Ecto neural progenitor cell (in vitro differentiated cells): Measurements from ENCODE around the gene LTBP3.

ENCODE experiments used
- DNase-seq: peaks from one replicate; pipeline ENCODE4 v3.0.0-alpha.2; 2018; ENCODE audit warnings: low spot score

Gene LTBP3

DNA sequence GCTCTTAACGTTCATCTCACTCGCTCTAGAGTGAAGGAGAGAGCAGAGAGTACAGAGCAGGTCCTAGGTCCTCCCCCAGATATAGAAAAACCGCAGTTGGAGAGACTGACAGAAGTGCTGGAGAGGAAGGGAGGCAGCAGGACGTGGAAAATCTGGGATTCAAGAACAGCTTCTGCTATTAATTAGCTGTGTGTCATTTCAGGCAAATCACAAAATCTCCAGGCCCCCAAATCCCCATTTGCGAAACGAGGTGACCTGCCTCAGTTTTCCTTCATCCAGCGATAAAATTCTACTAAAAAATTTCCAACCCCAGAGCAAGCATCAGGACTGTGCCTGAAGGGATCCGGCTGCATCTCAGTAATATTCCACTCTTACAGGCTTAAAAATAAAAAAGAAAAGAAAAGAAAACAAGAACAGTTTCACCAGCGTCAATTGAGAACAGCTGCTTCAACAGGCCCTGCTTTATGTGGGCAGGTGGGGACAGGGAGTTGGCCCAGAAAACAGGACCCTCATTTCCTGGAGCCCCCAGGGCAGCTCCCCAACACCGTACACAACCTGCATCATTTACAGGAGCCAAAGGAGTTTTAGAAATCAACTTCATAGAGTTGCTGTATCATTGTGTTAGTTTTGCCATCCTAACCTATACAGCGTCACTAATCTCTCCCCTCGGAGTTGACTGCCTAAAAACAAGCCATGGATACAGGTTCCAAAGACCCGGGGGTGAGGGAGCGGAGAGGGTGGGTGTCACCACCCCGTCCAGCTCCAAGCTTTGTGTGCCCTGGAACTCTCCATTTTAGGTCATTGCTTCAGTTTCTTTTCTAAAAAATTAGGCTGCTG lies 61.6 kb downstream of the LTBP3 start:
- peak; percentile 61 for DNase-seq

DNA sequence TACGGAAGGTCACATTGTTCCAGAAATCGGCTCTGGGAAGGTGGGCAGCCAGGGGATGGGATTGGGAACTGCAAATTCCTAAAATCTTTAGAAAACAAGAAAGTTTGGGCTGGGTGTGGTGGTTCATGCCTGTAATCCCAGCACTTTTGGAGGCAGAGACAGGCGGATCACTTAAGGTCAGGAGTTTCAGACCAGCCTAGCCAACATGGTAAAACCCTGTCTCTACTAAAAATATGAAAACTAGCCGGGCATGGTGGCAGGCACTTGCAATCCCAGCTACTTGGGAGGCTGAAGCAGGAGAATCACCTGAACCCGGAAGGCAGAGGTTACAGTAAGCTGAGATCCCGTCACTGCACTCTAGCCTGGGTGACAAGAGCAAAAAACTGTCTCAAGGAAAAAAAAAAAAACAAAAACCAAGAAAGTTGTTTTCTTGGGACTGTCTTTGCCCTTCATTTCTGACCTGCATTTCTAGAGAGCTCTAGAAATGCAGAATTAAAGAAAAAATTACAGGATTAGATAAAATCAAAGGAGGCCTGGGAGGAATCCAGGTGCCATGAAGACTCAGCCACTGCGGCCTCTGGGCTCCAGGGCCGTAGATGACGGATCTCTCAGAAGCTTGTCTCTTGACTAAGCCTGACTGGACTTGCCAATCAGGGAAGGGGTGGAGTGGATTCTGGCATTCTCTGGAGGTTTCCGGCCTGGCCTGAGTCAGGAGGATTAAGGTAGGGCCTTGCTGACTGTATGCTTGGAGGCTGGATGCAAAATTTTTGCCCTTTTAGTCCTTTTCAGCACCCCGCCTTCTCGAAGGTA lies 64.6 kb downstream of the LTBP3 start:
- no peak for DNase-seq

DNA sequence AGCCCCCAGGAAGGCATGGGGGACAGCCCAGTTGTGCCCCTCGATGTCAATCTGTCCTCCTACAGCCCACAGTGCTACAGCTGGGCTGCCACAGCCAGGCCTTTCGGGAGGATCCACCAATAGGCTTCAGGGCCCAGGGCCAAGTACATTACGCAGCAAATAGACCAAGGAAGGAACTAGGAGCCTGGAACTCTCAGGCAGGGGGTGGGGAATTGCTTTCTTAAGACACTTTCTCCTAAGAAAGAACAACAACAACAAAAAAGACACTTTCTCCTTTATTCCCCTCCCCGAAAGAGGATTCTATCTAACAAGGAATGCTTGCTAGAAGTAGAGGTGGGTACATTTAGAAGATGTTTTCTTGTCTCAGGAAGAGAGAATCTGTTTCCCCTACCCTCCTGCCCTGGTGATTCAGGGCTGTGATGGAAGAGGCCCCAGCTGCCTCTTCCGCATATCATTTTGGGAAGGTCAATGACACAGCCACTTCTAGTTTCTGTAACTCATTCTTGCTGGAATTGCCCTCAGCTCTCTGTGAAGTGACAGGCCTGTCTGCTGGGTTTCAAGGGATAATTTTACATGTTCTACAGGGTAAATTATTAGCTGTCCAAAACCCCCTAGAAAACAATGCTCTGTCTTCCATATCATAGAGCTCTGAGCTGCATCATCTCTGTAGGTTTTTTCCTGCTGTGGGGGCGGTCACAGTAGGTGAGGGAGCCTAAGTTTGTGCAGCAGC lies 65.4 kb downstream of the LTBP3 start:
- no peak for DNase-seq

GRCh38 chr11:65492387-65492636 lies 65.8 kb downstream of the LTBP3 start:
- no peak for DNase-seq

DNA sequence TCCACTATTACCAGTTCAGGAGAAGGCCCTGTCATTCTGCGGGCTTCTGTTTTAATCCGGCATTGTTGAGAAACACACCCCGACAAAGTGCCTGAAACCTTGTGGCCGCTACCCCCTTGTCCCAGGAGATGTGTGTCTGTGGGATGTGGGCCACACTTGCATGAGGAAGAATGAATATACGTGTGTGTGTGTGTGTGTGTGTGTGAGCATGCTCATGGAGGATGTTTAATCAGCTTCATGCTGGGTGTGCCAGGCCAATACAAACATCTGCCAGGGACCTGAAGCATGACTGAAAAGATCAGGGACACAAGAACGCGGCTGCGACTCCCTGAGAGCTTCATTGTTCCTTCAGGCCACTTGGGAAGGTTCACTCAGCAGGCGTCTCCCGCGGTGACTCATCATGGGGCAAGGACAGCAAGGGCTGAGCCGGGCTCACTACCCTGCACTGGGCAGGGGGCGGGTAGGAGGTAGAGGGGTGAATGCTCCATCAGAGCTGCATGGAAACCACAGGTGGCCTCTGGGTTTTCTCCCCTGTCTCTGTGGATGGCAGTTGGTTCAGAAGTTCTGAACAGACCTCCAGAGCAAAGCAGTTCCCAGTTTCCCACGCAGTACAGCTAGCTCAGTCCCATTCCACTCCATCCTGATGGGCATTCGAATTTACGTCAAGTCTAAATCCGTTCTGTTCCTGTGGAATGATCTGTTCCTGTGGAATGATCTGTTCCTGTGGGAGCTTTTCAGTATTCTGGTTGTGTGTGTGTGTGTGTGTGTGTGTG lies 66.4 kb downstream of the LTBP3 start:
- peak; percentile 76 for DNase-seq

- no peak for DNase-seq
Measured at GRCh38 chr11:65491163-65491465, 67.0 kb downstream of the LTBP3 start.

GRCh38 chr11:65489706-65490320 lies 68.3 kb downstream of the LTBP3 start:
- peak; percentile 70 for DNase-seq

- peak; percentile 84 for DNase-seq
Measured at GRCh38 chr11:65489035-65489705, 69.0 kb downstream of the LTBP3 start.
